Endothelial cell (in vitro differentiated cells): Measurements from ENCODE around the gene INTS6. TPM values are rescaled to one million over a fixed set of nuclear protein-coding genes. Genes with fewer than 3 reads are reported as not detected.

Source experiments
- DNase-seq: peaks from one replicate; pipeline ENCODE4 v3.0.0; 2021; ENCODE audit warnings: low spot score
- H3K27ac Mint-ChIP-seq: one replicate; pipeline ENCODE4 v1.8.0; 2021; ENCODE audit warnings: mixed read lengths, inconsistent platforms; ENCODE audit not compliant: unreplicated experiment
- H3K27me3 Mint-ChIP-seq: one replicate; pipeline ENCODE4 v1.8.0; 2021; ENCODE audit warnings: mild to moderate bottlenecking, moderate library complexity, mixed read lengths, inconsistent platforms; ENCODE audit not compliant: unreplicated experiment
- H3K36me3 Mint-ChIP-seq: one replicate; pipeline ENCODE4 v1.8.0; 2021; ENCODE audit warnings: mild to moderate bottlenecking, low read depth, mixed read lengths, inconsistent platforms; ENCODE audit not compliant: unreplicated experiment
- H3K4me1 Mint-ChIP-seq: one replicate; pipeline ENCODE4 v1.8.0; 2021; ENCODE audit warnings: mild to moderate bottlenecking, mixed read lengths, inconsistent platforms; ENCODE audit not compliant: unreplicated experiment
- H3K4me3 Mint-ChIP-seq: one replicate; pipeline ENCODE4 v1.8.0; 2021; ENCODE audit warnings: mild to moderate bottlenecking, mixed read lengths, inconsistent platforms; ENCODE audit not compliant: unreplicated experiment
- H3K9me3 Mint-ChIP-seq: one replicate; pipeline ENCODE4 v1.8.0; 2021; ENCODE audit warnings: mixed read lengths, inconsistent platforms; ENCODE audit not compliant: unreplicated experiment
- total RNA-seq: library from RNA; stranded (reverse); fragmentation: NEBNext Ultra II Directional; extraction: Animal tissue kit (Norgen Biotek cat#: 25700); gene quantifications from one replicate; pipeline ENCODE4 v1.2.1, GENCODE V29; 2021; ENCODE audit not compliant: unreplicated experiment
- TF ChIP-seq, protein P1 (sequence below): fragments of 200-600 bp; sonication (generic); IDR thresholded peaks from one replicate; pipeline ENCODE4 v1.5.0; 2021; ENCODE audit warnings: antibody characterized with exemption; ENCODE audit not compliant: unreplicated experiment

The INTS6 gene
- total RNA-seq, 1 donor from 2014 or later, result 45.0 TPM

DNA sequence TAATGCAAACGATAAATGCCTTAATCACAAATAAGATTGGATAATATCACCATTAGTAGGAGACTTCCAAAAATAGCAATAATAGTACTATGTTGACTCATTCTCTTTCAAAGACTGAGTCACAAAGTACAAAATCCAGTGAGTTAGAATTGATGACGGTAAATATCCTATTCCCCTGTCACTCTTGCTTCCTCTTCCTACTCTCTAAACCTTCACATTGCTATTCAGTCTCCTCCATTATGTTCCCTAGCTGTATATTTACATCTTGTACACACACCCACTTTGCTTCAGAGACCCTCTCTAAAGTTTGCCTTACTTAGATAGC, 26.3 kb upstream of the INTS6 start:
- H3K4me1 Mint-ChIP-seq, result no peaks in the 10 kb centered on the region
- TF ChIP-seq, protein P1, sequence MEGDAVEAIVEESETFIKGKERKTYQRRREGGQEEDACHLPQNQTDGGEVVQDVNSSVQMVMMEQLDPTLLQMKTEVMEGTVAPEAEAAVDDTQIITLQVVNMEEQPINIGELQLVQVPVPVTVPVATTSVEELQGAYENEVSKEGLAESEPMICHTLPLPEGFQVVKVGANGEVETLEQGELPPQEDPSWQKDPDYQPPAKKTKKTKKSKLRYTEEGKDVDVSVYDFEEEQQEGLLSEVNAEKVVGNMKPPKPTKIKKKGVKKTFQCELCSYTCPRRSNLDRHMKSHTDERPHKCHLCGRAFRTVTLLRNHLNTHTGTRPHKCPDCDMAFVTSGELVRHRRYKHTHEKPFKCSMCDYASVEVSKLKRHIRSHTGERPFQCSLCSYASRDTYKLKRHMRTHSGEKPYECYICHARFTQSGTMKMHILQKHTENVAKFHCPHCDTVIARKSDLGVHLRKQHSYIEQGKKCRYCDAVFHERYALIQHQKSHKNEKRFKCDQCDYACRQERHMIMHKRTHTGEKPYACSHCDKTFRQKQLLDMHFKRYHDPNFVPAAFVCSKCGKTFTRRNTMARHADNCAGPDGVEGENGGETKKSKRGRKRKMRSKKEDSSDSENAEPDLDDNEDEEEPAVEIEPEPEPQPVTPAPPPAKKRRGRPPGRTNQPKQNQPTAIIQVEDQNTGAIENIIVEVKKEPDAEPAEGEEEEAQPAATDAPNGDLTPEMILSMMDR, result no peak

GRCh38 chr13:51478418-51479198, 25.8 kb upstream of the INTS6 start:
- Mint-ChIP-seq H3K36me3 (no peaks in the 10 kb centered on the region), H3K27ac (no peak overlapping the region), H3K9me3 (no peaks in the 10 kb centered on the region), H3K4me1 (no peaks in the 10 kb centered on the region), H3K4me3 (no peak overlapping the region), H3K27me3 (no peaks in the 10 kb centered on the region)
- DNase-seq, result no peak
- TF ChIP-seq, protein P1, result no peak

More for the DNA sequence above, 26.3 kb upstream of the INTS6 start:
- Mint-ChIP-seq H3K4me3 (no peak overlapping the region), H3K27me3 (peaks cover 1% of the 10 kb centered on the region), H3K27ac (no peak overlapping the region), H3K36me3 (no peaks in the 10 kb centered on the region), H3K9me3 (no peaks in the 10 kb centered on the region)
- DNase-seq, result no peak

GRCh38 chr13:51477653-51478324, 25.0 kb upstream of the INTS6 start:
- DNase-seq, result no peak
- no peaks in the 10 kb centered on the region for H3K36me3 Mint-ChIP-seq

GRCh38 chr13:51477149-51477548, 24.3 kb upstream of the INTS6 start:
- no peak overlapping the region for H3K4me3 Mint-ChIP-seq
- H3K4me1 Mint-ChIP-seq, result no peaks in the 10 kb centered on the region
- H3K36me3 Mint-ChIP-seq, result no peaks in the 10 kb centered on the region
- TF ChIP-seq, protein P1, result no peak
- H3K27ac Mint-ChIP-seq, result no peak overlapping the region
- no peak for DNase-seq
- no peaks in the 10 kb centered on the region for H3K9me3 Mint-ChIP-seq
- no peaks in the 10 kb centered on the region for H3K27me3 Mint-ChIP-seq

More at GRCh38 chr13:51477653-51478324, 25.0 kb upstream of the INTS6 start:
- TF ChIP-seq, protein P1, result no peak
- H3K9me3 Mint-ChIP-seq, result no peaks in the 10 kb centered on the region
- H3K27me3 Mint-ChIP-seq, result no peaks in the 10 kb centered on the region
- H3K4me3 Mint-ChIP-seq, result no peak overlapping the region
- H3K4me1 Mint-ChIP-seq, result no peaks in the 10 kb centered on the region
- H3K27ac Mint-ChIP-seq, result no peak overlapping the region
